Lower leg skin (tissue), 4 donors: ENCODE results near the gene ABHD12. TPM values are rescaled to one million over a fixed set of nuclear protein-coding genes. Genes with fewer than 3 reads are reported as not detected.
A peak's percentile ranks its signal among the peaks of the same experiment; 100 is the strongest.

Source experiments
- DNase-seq, 2 donors: peaks; one replicate each; pipeline ENCODE4 v3.0.0-alpha.2; 2019; ENCODE audit warnings: low spot score in 2 of 2
- H3K4me3 ChIP-seq: fragments of 200-600 bp; sonication (generic); 2 replicates; pipeline ENCODE4 v1.5.1; 2017; ENCODE audit warnings: mild to moderate bottlenecking, low read depth; ENCODE audit not compliant: poor library complexity, severe bottlenecking
- POLR2A ChIP-seq, 2 donors: fragments of 450-650 bp; IDR thresholded peaks; one replicate each; pipeline ENCODE4 v1.6.1; 2016 to 2017; ENCODE audit warnings: antibody characterized with exemption in 2 of 2, mild to moderate bottlenecking in 1 of 2, moderate library complexity in 1 of 2
- WGBS, 2 donors: methylation state at CpG; one replicate each; pipeline ENCODE4 v1.1.5; 2018; 5-methylcytosine and 5-hydroxymethylcytosine counted together
- intact Hi-C: fragments of 100-400 bp; cut with DNase I; formaldehyde crosslinking; loops from one replicate; pipeline ENCODE4 v1.15.0; 2023; ENCODE audit warnings: low total_unique reads
- total RNA-seq, 4 donors: library from RNA; depleted of rRNA; stranded (reverse); fragments of >200 nt; gene quantifications; one replicate each; pipeline ENCODE4 v1.1.0, GENCODE V29; 2016
- TF ChIP-seq, protein P1 (sequence below), 3 donors: fragments of 450-650 bp; IDR thresholded peaks; one replicate each; pipeline ENCODE4 v1.5.1; 2016; ENCODE audit warnings: antibody characterized with exemption in 3 of 3, mild to moderate bottlenecking in 3 of 3, moderate library complexity in 2 of 3

ABHD12 gene
- total RNA-seq, 4 donors from 2014 or later, result 51.7 to 121 (median 103) TPM

- TF ChIP-seq POLR2A (IDR thresholded peaks at IDR 0.05), result no peak
- TF ChIP-seq, protein P1, sequence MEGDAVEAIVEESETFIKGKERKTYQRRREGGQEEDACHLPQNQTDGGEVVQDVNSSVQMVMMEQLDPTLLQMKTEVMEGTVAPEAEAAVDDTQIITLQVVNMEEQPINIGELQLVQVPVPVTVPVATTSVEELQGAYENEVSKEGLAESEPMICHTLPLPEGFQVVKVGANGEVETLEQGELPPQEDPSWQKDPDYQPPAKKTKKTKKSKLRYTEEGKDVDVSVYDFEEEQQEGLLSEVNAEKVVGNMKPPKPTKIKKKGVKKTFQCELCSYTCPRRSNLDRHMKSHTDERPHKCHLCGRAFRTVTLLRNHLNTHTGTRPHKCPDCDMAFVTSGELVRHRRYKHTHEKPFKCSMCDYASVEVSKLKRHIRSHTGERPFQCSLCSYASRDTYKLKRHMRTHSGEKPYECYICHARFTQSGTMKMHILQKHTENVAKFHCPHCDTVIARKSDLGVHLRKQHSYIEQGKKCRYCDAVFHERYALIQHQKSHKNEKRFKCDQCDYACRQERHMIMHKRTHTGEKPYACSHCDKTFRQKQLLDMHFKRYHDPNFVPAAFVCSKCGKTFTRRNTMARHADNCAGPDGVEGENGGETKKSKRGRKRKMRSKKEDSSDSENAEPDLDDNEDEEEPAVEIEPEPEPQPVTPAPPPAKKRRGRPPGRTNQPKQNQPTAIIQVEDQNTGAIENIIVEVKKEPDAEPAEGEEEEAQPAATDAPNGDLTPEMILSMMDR (IDR thresholded peaks at IDR 0.05), result peak in 1 of 3 donors; percentile 6
- intact Hi-C loops, result loop anchor here (10.0 kb wide), 2 partner anchors 94 to 404 kb away; partner anchors contain the start of gene APMAP
- DNase-seq, result peak in 1 of 2 donors; percentile 31
- 9 to 15% methylated on average over 5 of the region's 5 CpGs for WGBS, 2 donors
- H3K4me3 ChIP-seq, result no peak overlapping the region
Observed at GRCh38 chr20:25399037-25399430, 8.4 kb upstream of the ABHD12 start.

DNA sequence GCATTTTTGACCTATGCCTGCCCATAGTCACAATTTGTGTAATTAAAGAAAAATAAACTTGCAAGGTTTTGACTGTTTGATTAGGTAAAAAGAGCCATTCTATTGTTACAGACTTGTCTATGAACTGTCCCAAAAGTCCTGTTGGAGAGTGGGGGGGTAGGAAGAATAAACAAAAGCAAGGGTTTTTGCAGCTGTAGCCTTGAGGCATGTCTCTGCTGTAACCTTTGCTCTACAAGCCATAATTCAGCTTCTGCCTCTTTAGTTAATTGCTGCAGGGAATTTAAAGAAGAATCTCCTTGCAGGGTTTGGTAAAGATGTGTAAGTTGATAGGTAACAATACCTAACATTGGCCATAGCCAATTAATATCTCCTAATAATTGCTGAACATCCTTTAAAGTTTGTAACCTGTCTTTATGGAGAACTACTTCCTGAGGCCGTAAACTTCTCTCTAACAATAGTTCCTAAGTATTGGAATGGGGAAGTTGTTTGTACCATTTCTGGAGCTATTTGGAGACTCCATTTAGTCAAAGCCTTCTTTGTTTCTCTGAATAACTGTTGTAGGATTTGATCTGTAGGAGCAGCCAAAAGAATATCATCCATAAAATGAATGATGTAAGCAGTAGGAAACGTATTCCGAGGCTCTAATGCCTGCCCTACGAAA is 7.9 kb upstream of the ABHD12 start:
- TF ChIP-seq POLR2A (IDR thresholded peaks at IDR 0.05), result no peak
- WGBS, 2 donors, result 21 to 27% methylated on average over 4 of the region's 4 CpGs
- intact Hi-C loops, result loop anchor here (10.0 kb wide), 2 partner anchors 94 to 404 kb away; partner anchors contain the start of gene APMAP
- no peak overlapping the region for H3K4me3 ChIP-seq
- no peak for DNase-seq

DNA sequence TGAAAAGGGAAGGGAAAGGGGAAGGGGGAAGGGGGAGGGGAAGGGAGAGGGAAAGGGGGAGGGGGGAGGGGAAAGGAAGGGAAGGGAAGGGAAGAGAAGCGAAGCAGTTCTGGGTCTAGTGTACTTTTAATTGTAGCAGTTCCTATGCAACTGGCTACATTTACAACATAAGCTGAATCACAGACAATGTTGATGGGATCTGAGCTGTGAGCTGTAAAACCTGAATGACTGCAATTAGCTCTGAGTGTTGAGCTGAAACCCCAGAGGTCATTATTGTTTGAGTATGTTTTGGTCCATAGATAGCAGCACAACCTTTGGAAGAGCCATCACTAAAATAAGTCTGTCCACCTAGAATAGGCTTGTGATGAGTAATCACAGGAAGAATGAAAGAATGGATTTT is 7.2 kb upstream of the ABHD12 start:
- intact Hi-C loops, result loop anchor here (10.0 kb wide), 2 partner anchors 93 to 403 kb away; partner anchors contain the start of gene APMAP
- TF ChIP-seq, protein P1 (IDR thresholded peaks at IDR 0.05), result no peak
- no peak for TF ChIP-seq POLR2A (IDR thresholded peaks at IDR 0.05)
- WGBS, 2 donors, result 45 to 55% methylated on average over 1 of the region's 1 CpG
- no peak for DNase-seq
- no peak overlapping the region for H3K4me3 ChIP-seq

DNA sequence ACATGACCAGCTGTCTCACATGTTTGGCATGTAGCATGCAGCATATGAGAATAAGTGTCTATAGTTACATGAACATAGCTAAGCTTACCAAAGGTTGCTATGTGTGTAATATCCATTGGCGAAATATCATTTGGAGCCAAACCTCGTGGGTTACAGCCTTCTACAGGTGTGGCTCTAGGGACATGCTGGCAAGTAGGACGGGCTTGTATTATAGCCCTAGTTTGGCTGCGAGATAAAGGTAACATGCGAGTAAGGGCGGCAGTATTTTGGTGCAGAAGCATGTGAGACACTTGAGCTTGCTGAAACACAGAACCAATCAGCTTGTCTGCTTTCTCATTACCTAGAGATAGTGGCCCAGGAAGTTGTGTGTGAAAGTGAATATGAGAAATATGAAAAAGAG is 6.5 kb upstream of the ABHD12 start:
- TF ChIP-seq, protein P1 (IDR thresholded peaks at IDR 0.05), result no peak
- intact Hi-C loops, result loop anchor here (10.0 kb wide), 2 partner anchors 92 to 402 kb away; partner anchors contain the start of gene APMAP
- H3K4me3 ChIP-seq, result no peak overlapping the region
- 53 to 61% methylated on average over 6 of the region's 6 CpGs for WGBS, 2 donors
- DNase-seq, result no peak

DNA sequence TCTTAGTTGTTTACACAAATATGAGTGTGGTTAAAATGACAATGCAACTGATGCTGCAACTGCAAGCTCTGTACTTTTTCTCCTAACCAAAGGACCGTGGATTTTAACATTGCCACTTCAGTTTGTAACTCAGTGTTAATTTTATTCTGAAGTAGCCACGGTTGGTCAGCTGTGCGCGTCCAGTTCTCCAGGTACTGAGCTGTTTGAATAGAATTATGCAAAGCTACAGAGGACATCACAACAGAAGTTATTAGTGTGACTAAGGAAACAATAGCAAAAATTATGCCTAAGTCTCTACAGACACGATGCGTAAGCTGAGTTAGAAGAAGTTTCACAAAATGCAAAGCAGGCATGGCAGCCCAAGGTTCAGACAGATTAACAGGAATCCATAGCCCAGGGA is 4.4 kb upstream of the ABHD12 start:
- WGBS, 2 donors, result 85% methylated on average over 6 of the region's 6 CpGs
- TF ChIP-seq, protein P1 (IDR thresholded peaks at IDR 0.05), result no peak
- TF ChIP-seq POLR2A (IDR thresholded peaks at IDR 0.05), result no peak
- DNase-seq, result no peak
- intact Hi-C loops, result loop anchor here (10.0 kb wide), 2 partner anchors 90 to 400 kb away; partner anchors contain the start of gene APMAP
- no peak overlapping the region for H3K4me3 ChIP-seq

DNA sequence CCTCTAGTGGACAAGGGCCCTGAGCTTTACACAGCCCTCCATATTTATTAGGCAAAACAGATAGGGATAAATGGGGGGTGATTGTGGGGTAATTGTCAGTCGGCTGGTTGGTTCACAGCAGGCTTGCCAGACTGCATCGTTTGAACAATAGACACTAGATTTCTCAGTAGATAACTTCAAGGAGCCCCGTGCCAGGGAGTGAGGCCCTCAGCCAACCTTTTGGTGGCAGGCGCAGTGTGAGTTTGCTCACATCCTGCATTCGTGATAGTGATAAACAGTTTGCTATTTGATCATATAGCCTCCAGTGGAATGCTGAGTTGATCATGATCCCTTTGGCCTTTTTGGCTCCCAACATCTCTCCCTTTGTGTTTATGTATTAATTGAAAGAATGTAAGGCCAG is 3.6 kb upstream of the ABHD12 start:
- no peak for DNase-seq
- TF ChIP-seq, protein P1 (IDR thresholded peaks at IDR 0.05), result no peak
- TF ChIP-seq POLR2A (IDR thresholded peaks at IDR 0.05), result no peak
- intact Hi-C loops, result loop anchor here (10.0 kb wide), 2 partner anchors 89 to 399 kb away; partner anchors contain the start of gene APMAP
- H3K4me3 ChIP-seq, result no peak overlapping the region
- WGBS, 2 donors, result 18 to 35% methylated on average over 5 of the region's 5 CpGs
